Measurements from ENCODE around the gene TMEM37.

DNA sequence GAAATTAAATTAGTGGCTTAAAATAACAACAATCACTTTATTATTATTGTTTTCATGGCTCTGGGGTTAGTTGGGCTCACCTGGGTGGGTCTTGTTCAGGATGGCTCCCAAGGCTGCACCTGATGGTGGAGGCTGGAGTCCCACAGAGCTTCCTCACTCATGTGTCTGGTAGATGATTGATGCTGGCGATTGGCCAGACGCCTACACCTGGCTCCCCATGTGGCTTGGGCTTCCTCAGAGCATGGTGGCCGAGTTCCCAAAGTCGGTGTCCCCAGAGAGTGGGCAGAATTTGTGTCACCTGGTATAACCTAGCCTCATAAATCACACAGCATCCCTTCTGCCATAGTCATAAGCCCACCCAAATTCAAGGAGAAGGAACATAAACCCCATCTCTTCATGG, 46.7 kb upstream of the TMEM37 start:
- TF ChIP-seq CTCF (IDR thresholded peaks at IDR 0.05) = no peak
- no peak for TF ChIP-seq ZNF263 (CRISPR knock-in tag; IDR thresholded peaks at IDR 0.05; ENCODE audit: low read depth)
- TF ChIP-seq, protein P1, sequence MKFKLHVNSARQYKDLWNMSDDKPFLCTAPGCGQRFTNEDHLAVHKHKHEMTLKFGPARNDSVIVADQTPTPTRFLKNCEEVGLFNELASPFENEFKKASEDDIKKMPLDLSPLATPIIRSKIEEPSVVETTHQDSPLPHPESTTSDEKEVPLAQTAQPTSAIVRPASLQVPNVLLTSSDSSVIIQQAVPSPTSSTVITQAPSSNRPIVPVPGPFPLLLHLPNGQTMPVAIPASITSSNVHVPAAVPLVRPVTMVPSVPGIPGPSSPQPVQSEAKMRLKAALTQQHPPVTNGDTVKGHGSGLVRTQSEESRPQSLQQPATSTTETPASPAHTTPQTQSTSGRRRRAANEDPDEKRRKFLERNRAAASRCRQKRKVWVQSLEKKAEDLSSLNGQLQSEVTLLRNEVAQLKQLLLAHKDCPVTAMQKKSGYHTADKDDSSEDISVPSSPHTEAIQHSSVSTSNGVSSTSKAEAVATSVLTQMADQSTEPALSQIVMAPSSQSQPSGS (CRISPR knock-in tag; IDR thresholded peaks at IDR 0.05; ENCODE audit: borderline replicate concordance, low read depth) = no peak
- TF ChIP-seq, protein P2, sequence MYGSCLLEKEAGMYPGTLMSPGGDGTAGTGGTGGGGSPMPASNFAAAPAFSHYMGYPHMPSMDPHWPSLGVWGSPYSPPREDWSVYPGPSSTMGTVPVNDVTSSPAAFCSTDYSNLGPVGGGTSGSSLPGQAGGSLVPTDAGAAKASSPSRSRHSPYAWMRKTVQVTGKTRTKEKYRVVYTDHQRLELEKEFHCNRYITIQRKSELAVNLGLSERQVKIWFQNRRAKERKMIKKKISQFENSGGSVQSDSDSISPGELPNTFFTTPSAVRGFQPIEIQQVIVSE (CRISPR knock-in tag; IDR thresholded peaks at IDR 0.05; ENCODE audit: borderline replicate concordance) = no peak
- no peak for TF ChIP-seq CREM (CRISPR knock-in tag; IDR thresholded peaks at IDR 0.05)
- TF ChIP-seq, protein P3, sequence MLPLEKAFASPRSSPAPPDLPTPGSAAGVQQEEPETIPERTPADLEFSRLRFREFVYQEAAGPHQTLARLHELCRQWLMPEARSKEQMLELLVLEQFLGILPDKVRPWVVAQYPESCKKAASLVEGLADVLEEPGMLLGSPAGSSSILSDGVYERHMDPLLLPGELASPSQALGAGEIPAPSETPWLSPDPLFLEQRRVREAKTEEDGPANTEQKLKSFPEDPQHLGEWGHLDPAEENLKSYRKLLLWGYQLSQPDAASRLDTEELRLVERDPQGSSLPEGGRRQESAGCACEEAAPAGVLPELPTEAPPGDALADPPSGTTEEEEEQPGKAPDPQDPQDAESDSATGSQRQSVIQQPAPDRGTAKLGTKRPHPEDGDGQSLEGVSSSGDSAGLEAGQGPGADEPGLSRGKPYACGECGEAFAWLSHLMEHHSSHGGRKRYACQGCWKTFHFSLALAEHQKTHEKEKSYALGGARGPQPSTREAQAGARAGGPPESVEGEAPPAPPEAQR (CRISPR knock-in tag; IDR thresholded peaks at IDR 0.05) = no peak
- no peak for TF ChIP-seq JUN (CRISPR knock-in tag; IDR thresholded peaks at IDR 0.05)
- no peak for TF ChIP-seq USF1 (CRISPR knock-in tag; IDR thresholded peaks at IDR 0.05)
- no peak for TF ChIP-seq NR3C1 (CRISPR knock-in tag; conservative IDR thresholded peaks at IDR 0.05; ENCODE audit: low read depth)
- no peak for TF ChIP-seq ESRRA (CRISPR knock-in tag; IDR thresholded peaks at IDR 0.05; ENCODE audit: borderline replicate concordance)
- no peak for TF ChIP-seq MAX (CRISPR knock-in tag; IDR thresholded peaks at IDR 0.05)

Data from WTC11 (cell line).